ENCODE results near the gene RARG. TPM values are rescaled to one million over a fixed set of nuclear protein-coding genes. Genes with fewer than 3 reads are reported as not detected.

RARG gene
- total and polyA plus RNA-seq, 12 donors: 3.8 to 36.4 (median 24.8) TPM

GRCh38 chr12:53241623-53242412, 9.8 kb upstream of the RARG start:
- Histone ChIP-seq H3K9me3 (replicated peaks in 1 of 3) (no peaks in the 10 kb centered on the region), H3K27me3 (no peaks in the 10 kb centered on the region), H3K4me1 (replicated peaks in 1 of 2) (no peaks in the 10 kb centered on the region), H3K36me3 (replicated peaks in 1 of 2) (no peaks in the 10 kb centered on the region), H3K27ac (no peak overlapping the region), H3K4me3 (no peak overlapping the region)
- intact Hi-C loops (cut with DNase I): no loop called here
- DNase-seq: no peak
- no peak for TF ChIP-seq CTCF (IDR thresholded peaks at IDR 0.05)
- TF ChIP-seq POLR2A (IDR thresholded peaks at IDR 0.05): no peak
- WGBS, 4 donors: 69 to 77% (median 75%) methylated on average over 8 to 11 of the region's 11 CpGs

GRCh38 chr12:53239643-53240258, 7.7 kb upstream of the RARG start:
- no peak overlapping the region for H3K4me3 ChIP-seq
- no peak overlapping the region for H3K27ac ChIP-seq
- no peaks in the 10 kb centered on the region for H3K9me3 ChIP-seq (replicated peaks in 1 of 3)
- TF ChIP-seq CTCF (IDR thresholded peaks at IDR 0.05): no peak
- TF ChIP-seq POLR2A (IDR thresholded peaks at IDR 0.05): no peak
- intact Hi-C loops (cut with DNase I): no loop called here
- WGBS, 4 donors: 85 to 87% (median 87%) methylated on average over 10 of the region's 10 CpGs
- H3K4me1 ChIP-seq (replicated peaks in 1 of 2): no peaks in the 10 kb centered on the region
- no peaks in the 10 kb centered on the region for H3K36me3 ChIP-seq (replicated peaks in 1 of 2)
- no peaks in the 10 kb centered on the region for H3K27me3 ChIP-seq
- no peak for DNase-seq

- no peaks in the 10 kb centered on the region for H3K27me3 ChIP-seq
- no peaks in the 10 kb centered on the region for H3K9me3 ChIP-seq (replicated peaks in 1 of 3)
- H3K4me1 ChIP-seq (replicated peaks in 1 of 2): peaks cover 10 to 13% of the 10 kb centered on the region in 2 donors
Observed at GRCh38 chr12:53236443-53237111, 4.6 kb upstream of the RARG start.

More at GRCh38 chr12:53236443-53237111, 4.6 kb upstream of the RARG start:
- TF ChIP-seq POLR2A (IDR thresholded peaks at IDR 0.05) (no peak), CTCF (IDR thresholded peaks at IDR 0.05) (no peak)
- intact Hi-C loops (cut with DNase I): no loop called here
- H3K36me3 ChIP-seq (replicated peaks in 1 of 2): no peaks in the 10 kb centered on the region
- no peak overlapping the region for H3K4me3 ChIP-seq
- H3K27ac ChIP-seq: no peak overlapping the region
- no peak for DNase-seq
- 79 to 100% (median 94%) methylated on average over 1 of the region's 1 CpG for WGBS, 4 donors

Measured in adrenal gland (tissue), 12 donors.